ENCODE measurements around the gene KANK4.

- TF ChIP-seq POLR2A (IDR thresholded peaks at IDR 0.05) (no peak), CTCF (IDR thresholded peaks at IDR 0.05) (no peak)
These were observed 58.5 kb downstream of the KANK4 start for GRCh38 chr1:62260688-62261087.

All from adrenal gland (tissue), 5 donors.